GM13977 (cell line): ENCODE measurements around the gene GEMIN7.

ENCODE experiments used
- DNase-seq: peaks from one replicate; pipeline ENCODE4 v3.0.0; 2012; ENCODE audit warnings: low spot score
- in situ Hi-C: fragments of 300-500 bp; cut with MboI; formaldehyde crosslinking; loops from one replicate; pipeline ENCODE4 v1.12.0; 2022; ENCODE audit warnings: low sequenced_read_pairs, low pct_unique_long_range_greater_than_20kb, mixed read lengths, inconsistent platforms; ENCODE audit not compliant: unreplicated experiment
- TF ChIP-seq, protein P1 (sequence below): IDR thresholded peaks from 2 replicates; pipeline ENCODE4 v1.5.1; 2012; ENCODE audit warnings: mild to moderate bottlenecking, control low read depth; ENCODE audit not compliant: insufficient read depth; ENCODE audit errors: extremely low read depth, missing control alignments

The GEMIN7 gene

DNA sequence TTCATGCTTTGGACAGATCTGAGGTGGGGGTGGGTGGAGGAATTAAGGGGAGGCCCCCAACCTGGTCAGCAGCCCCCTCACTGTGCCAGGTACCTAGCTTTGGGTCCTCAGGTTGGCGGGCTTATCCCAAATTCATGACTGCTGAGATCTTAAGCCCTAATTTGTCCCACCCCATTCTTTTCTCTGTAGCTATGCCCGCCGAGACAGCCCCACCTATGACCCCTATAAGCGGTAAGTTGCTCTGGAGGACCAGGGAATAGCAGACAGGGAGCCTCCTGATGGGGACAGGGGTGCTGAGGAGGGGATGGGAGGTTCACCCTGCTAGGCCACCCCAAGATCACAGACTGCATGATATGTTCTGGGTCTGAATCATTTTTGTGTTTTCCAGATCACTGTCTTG, 17.1 kb upstream of the GEMIN7 start:
- no peak for DNase-seq
- TF ChIP-seq, protein P1, sequence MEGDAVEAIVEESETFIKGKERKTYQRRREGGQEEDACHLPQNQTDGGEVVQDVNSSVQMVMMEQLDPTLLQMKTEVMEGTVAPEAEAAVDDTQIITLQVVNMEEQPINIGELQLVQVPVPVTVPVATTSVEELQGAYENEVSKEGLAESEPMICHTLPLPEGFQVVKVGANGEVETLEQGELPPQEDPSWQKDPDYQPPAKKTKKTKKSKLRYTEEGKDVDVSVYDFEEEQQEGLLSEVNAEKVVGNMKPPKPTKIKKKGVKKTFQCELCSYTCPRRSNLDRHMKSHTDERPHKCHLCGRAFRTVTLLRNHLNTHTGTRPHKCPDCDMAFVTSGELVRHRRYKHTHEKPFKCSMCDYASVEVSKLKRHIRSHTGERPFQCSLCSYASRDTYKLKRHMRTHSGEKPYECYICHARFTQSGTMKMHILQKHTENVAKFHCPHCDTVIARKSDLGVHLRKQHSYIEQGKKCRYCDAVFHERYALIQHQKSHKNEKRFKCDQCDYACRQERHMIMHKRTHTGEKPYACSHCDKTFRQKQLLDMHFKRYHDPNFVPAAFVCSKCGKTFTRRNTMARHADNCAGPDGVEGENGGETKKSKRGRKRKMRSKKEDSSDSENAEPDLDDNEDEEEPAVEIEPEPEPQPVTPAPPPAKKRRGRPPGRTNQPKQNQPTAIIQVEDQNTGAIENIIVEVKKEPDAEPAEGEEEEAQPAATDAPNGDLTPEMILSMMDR: no peak
- in situ Hi-C loops: no loop called here

DNA sequence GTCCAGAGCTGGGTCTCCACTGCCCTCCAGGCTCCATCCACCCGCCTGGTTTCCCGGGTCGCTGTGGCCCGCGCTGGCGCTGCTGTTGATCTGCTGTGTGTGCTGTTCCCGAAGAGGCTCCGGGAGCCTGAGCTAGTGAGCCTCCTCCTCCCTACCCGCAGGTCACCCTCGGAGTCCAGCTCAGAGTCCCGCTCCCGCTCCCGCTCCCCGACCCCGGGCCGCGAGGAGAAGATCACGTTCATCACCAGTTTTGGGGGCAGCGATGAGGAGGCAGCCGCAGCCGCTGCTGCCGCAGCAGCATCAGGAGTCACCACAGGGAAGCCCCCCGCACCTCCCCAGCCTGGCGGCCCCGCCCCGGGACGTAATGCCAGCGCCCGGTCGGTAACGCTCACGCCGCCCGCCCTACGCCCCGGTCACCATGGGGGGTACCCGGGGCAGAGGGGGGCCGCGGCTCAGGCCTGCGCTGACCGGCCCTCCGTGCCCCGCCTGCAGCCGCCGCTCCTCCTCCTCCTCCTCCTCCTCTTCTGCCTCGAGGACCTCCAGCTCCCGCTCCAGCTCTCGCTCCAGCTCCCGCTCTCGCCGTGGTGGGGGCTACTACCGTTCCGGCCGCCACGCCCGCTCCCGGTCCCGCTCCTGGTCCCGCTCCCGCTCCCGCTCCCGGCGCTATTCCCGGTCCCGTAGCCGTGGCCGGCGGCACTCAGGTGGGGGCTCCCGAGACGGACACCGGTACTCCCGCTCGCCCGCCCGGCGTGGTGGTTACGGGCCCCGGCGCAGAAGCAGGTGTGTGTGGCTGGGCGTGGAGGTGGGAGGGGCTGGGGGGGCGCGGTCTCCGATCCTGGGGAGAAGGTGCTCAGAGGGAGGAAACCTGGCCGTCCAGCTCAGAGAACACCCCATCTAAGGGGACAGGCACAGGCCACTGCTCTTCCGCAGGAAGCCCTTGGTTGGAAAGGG, 14.9 kb upstream of the GEMIN7 start:
- in situ Hi-C loops: no loop called here

DNA sequence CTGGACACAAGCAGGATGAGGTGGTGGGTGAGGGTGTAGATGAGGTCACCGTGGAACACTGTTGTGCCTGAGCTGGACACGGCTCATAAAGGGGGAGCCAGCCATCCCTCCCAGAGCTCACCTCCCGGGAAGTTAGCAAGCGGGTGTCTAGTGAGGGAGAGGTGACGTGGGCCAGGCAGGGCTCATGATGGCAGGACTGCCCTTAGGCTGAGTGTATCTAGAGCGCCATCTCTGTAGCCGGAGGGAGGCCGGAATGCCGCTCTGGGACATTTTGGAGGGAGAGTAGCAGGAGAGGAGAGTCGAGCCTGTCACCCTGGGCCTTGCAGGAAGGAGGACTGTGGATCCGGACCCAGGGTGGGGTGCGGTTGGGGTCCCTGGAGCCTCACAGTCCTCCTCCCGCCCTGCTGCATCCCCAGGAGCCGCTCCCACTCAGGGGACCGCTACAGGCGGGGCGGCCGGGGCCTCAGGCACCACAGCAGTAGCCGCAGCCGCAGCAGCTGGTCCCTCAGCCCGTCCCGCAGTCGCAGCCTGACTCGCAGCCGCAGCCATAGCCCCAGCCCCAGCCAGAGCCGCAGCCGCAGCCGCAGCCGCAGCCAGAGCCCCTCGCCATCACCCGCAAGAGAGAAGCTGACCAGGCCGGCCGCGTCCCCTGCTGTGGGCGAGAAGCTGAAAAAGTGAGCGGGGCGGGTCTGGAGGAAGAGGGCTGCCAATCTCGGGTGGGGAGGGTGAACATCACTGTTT, 12.0 kb upstream of the GEMIN7 start:
- in situ Hi-C loops: no loop called here
- DNase-seq: no peak
- TF ChIP-seq, protein P1: no peak

More for the DNA sequence above, 14.9 kb upstream of the GEMIN7 start:
- no peak for DNase-seq
- TF ChIP-seq, protein P1: no peak

DNA sequence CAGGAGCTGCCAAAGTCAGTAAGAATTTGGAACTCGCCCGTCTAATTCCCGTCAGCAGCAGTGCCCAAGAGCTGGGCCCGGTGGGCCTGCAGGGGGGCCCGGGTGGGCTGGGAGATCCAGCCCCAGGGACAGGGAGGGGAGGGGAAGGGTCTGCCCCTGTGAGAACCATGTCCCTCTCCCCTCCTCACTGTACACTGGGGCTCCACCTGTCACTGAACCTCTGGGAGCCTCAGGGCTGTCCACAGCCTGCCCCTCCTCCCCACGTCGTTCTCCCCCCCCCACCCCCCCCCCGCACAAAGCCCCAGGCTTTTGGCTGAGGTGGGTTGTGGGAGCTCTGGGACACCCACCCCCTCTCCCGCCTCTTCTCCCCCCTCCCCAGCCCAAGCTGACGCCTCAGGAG, 11.0 kb upstream of the GEMIN7 start:
- DNase-seq: no peak
- in situ Hi-C loops: no loop called here
- TF ChIP-seq, protein P1: no peak

DNA sequence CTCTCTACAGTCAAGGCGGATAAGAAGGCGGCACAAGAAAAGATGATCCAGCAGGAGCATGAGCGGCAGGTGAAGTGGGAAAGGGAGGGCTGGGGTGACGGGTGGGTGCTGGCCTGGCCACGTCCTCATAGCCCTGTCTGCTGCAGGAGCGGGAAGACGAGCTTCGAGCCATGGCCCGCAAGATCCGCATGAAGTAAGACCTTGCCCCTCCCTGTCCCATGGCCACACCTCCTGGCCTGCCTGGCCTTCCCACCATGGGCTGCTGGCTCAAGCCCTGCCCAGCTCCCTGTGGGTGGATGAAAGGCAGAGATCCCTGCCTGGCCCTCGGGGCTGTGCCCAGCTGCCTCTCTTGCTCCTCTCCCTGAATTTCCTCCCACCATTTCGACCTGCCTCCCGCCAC, 10.0 kb upstream of the GEMIN7 start:
- DNase-seq: no peak
- TF ChIP-seq, protein P1: no peak
- in situ Hi-C loops: no loop called here

DNA sequence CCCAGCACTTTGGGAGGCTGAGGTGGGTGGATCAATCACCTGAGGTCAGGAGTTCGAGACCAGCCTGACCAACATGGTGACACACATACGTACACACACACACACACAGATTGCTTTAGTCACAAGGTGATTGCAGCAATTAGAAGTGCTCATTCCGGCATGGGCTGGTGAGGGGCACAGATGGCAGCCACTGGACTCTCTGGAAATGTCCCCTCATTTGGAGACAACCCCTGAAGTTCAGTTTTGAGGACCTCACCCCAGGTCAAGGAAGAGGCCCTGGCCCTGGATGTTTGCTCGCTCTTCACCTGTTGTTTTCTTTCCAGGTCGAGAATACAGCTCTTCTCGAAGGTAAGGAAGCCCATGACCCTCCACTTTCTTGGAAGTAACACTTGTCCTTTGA, 8.8 kb upstream of the GEMIN7 start:
- TF ChIP-seq, protein P1: no peak
- in situ Hi-C loops: no loop called here
- DNase-seq: no peak
